Spleen (tissue), 11 donors: Measurements from ENCODE around the gene ZNF804A. TPM values are rescaled to one million over a fixed set of nuclear protein-coding genes. Genes with fewer than 3 reads are reported as not detected.

Experiments used
- DNase-seq: peaks from one replicate; pipeline ENCODE4 v3.0.0-alpha.2; 2020
- H3K27ac ChIP-seq, 8 donors: fragments of 200-600 bp; sonication (generic) in 7 of 8; 1 replicate in 4 of 8; 2 replicates in 4 of 8; pipeline versions ENCODE4 v1.5.0 to v1.8.0; 2016 to 2021; ENCODE audit warnings: inconsistent platforms in 4 of 8, mild to moderate bottlenecking in 4 of 8, moderate library complexity in 1 of 8
- H3K27me3 ChIP-seq, 7 donors: fragments of 200-600 bp; sonication (generic) in 6 of 7; replicated peaks in 1 of 7; 1 replicate in 4 of 7; 2 replicates in 3 of 7; pipeline versions ENCODE4 v1.5.0 to v1.8.0; 2016 to 2021; ENCODE audit warnings: inconsistent platforms in 3 of 7, mild to moderate bottlenecking in 1 of 7
- H3K36me3 ChIP-seq, 6 donors: fragments of 200-600 bp; sonication (generic) in 5 of 6; 1 replicate in 4 of 6; 2 replicates in 2 of 6; pipeline versions ENCODE4 v1.5.0 to v1.8.0; 2016 to 2021; ENCODE audit warnings: inconsistent platforms in 2 of 6
- H3K4me1 ChIP-seq, 6 donors: fragments of 200-600 bp; sonication (generic) in 5 of 6; 1 replicate in 3 of 6; 2 replicates in 3 of 6; pipeline versions ENCODE4 v1.5.0 to v1.8.0; 2016 to 2021; ENCODE audit warnings: inconsistent platforms in 3 of 6
- H3K4me3 ChIP-seq, 8 donors: fragments of 200-600 bp; sonication (generic) in 7 of 8; 1 replicate in 4 of 8; 2 replicates in 4 of 8; pipeline versions ENCODE4 v1.5.0 to v1.8.0; 2016 to 2021; ENCODE audit warnings: inconsistent platforms in 4 of 8, mild to moderate bottlenecking in 4 of 8, moderate library complexity in 2 of 8
- H3K9me3 ChIP-seq, 8 donors: fragments of 200-600 bp; sonication (generic) in 7 of 8; 1 replicate in 4 of 8; 2 replicates in 4 of 8; pipeline versions ENCODE4 v1.5.0 to v1.8.0; 2016 to 2021; ENCODE audit warnings: inconsistent platforms in 4 of 8
- POLR2A ChIP-seq, 3 donors: fragments of 450-650 bp; IDR thresholded peaks; one replicate each; pipeline ENCODE4 v1.5.1; 2017; ENCODE audit warnings: antibody characterized with exemption in 3 of 3, mild to moderate bottlenecking in 1 of 3
- POLR2AphosphoS5 ChIP-seq, 3 donors: sonication (generic); formaldehyde crosslinking; IDR thresholded peaks; one replicate each; pipeline ENCODE4 v1.5.1; 2017; ENCODE audit warnings: antibody characterized with exemption in 3 of 3
- WGBS, 5 donors: extraction: QIAGEN DNeasy Blood & Tissue Kit in 3 of 5; methylation state at CpG; one replicate each; pipeline versions ENCODE4 v1.1.5 to v1.1.7; 2013 to 2018; 5-methylcytosine and 5-hydroxymethylcytosine counted together
- intact Hi-C: fragments of 100-400 bp; cut with DNase I; formaldehyde crosslinking; loops from one replicate; pipeline ENCODE4 v1.15.0; 2023; ENCODE audit warnings: low total_unique reads
- polyA plus RNA-seq, 3 donors: library from polyadenylated mRNA; stranded (reverse); fragments of 200-250 nt; gene quantifications; one replicate each; pipeline ENCODE4 v1.2.1, GENCODE V29; 2013
- total RNA-seq, 7 donors: library from RNA; depleted of rRNA in 3 of 7; stranded (reverse); fragments of >200 nt in 3 of 7; fragmentation: NEBNext Ultra II Directional in 4 of 7; extraction: Animal tissue kit (Norgen Biotek cat#: 25700) in 4 of 7; gene quantifications; one replicate each; pipeline versions ENCODE4 v1.1.0 to v1.2.1, GENCODE V29; 2016 to 2021
- TF ChIP-seq, protein P1 (sequence below), 11 experiments: fragments of 200-600 bp in 7 of 11; fragments of 450-650 bp in 4 of 11; sonication (generic) in 4 of 11; IDR thresholded peaks in 8 of 11; conservative IDR thresholded peaks in 3 of 11; 1 replicate in 7 of 11; 2 replicates in 4 of 11; pipeline versions ENCODE4 v1.4.0 to v1.8.0; 2016 to 2021; ENCODE audit warnings: antibody characterized with exemption in 11 of 11, inconsistent platforms in 4 of 11, mild to moderate bottlenecking in 1 of 11
- donor health status: healthy with polysubstance abuse.
- donor health status: DM: no; HTN: no; CAD: no; lungs with moderate emphysema.
- donor health status: DM: no; HTN: no; CAD: no.
- donor health status: Bipolar disorder and iron deficiency.
- donor health status: healthy.
- donor health status: DM: no; HTN: no; CAD: no.
- donor health status: DM: yes; HTN: yes; CAD: no.

Gene ZNF804A
- total and polyA plus RNA-seq, 10 donors = 0.21 to 1.8 (median 0.41) TPM

GRCh38 chr2:184859187-184859586, 260.9 kb downstream of the ZNF804A start:
- Histone ChIP-seq H3K27ac (no peak overlapping the region), H3K36me3 (no peaks in the 10 kb centered on the region), H3K4me3 (no peak overlapping the region), H3K4me1 (no peaks in the 10 kb centered on the region), H3K27me3 (no peaks in the 10 kb centered on the region), H3K9me3 (peaks cover 0 to 66% (median 46%) of the 10 kb centered on the region in 8 donors)
- intact Hi-C loops = no loop called here
- no peak for DNase-seq
- TF ChIP-seq POLR2A (IDR thresholded peaks at IDR 0.05) (no peak), POLR2AphosphoS5 (IDR thresholded peaks at IDR 0.05) (no peak)
- TF ChIP-seq, protein P1, sequence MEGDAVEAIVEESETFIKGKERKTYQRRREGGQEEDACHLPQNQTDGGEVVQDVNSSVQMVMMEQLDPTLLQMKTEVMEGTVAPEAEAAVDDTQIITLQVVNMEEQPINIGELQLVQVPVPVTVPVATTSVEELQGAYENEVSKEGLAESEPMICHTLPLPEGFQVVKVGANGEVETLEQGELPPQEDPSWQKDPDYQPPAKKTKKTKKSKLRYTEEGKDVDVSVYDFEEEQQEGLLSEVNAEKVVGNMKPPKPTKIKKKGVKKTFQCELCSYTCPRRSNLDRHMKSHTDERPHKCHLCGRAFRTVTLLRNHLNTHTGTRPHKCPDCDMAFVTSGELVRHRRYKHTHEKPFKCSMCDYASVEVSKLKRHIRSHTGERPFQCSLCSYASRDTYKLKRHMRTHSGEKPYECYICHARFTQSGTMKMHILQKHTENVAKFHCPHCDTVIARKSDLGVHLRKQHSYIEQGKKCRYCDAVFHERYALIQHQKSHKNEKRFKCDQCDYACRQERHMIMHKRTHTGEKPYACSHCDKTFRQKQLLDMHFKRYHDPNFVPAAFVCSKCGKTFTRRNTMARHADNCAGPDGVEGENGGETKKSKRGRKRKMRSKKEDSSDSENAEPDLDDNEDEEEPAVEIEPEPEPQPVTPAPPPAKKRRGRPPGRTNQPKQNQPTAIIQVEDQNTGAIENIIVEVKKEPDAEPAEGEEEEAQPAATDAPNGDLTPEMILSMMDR (IDR thresholded peaks at IDR 0.05 in 8 of 11, conservative IDR thresholded peaks at IDR 0.05 in 3 of 11) = no peak

DNA sequence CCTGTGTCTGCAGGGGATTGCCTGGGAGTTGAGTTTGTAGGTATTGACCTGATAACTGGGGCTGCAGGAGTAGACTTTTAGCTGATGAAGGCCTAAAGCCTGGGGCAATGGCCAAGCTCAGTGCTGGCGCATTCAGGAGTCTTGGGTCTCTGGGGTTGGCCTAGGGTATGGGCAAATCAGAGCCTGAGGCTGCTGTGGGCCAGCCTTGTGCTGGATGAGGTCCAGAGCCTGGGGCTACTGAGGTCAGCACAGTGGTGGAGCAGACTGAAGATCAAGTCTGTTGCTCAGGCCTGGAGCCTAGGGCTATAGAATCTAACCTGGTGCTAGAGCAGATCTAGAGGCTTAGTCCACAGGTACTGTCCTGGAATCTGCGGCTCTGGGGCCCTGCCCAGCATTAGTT, 262.4 kb downstream of the ZNF804A start:
- TF ChIP-seq POLR2AphosphoS5 (IDR thresholded peaks at IDR 0.05) (no peak), POLR2A (IDR thresholded peaks at IDR 0.05) (no peak)
- TF ChIP-seq, protein P1 (IDR thresholded peaks at IDR 0.05 in 8 of 11, conservative IDR thresholded peaks at IDR 0.05 in 3 of 11) = no peak
- Histone ChIP-seq H3K4me1 (no peaks in the 10 kb centered on the region), H3K9me3 (peaks cover 0 to 64% (median 44%) of the 10 kb centered on the region in 8 donors), H3K36me3 (no peaks in the 10 kb centered on the region), H3K27ac (no peak overlapping the region), H3K27me3 (no peaks in the 10 kb centered on the region), H3K4me3 (no peak overlapping the region)
- no peak for DNase-seq
- intact Hi-C loops = no loop called here
- 84 to 95% (median 93%) methylated on average over 2 of the region's 2 CpGs for WGBS, 5 donors

DNA sequence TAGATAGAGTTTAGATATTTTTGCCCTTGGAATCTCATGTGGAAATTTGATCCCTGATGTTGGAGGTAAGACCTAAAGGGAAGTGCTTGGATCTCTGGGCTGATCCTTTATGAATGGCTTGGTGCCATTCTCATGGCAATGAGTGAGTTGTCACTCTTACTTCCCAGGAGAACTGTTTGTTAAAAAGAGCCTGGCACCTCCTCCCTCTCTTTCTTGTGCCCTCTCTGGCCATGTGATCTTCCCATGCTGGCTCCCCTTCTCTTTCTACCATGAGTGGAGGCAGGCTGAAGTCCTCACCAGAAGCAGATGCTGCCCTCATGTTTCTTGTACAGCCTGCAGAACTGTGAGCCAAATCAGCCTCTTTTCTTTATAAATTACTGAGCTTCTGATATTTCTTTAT, 276.9 kb downstream of the ZNF804A start:
- no peaks in the 10 kb centered on the region for H3K36me3 ChIP-seq
- DNase-seq = no peak
- no peaks in the 10 kb centered on the region for H3K9me3 ChIP-seq
- intact Hi-C loops = no loop called here
- no peak overlapping the region for H3K27ac ChIP-seq
- no peaks in the 10 kb centered on the region for H3K27me3 ChIP-seq
- H3K4me3 ChIP-seq = no peak overlapping the region
- no peak for TF ChIP-seq POLR2A (IDR thresholded peaks at IDR 0.05)
- TF ChIP-seq, protein P1 (IDR thresholded peaks at IDR 0.05 in 8 of 11, conservative IDR thresholded peaks at IDR 0.05 in 3 of 11) = no peak
- no peaks in the 10 kb centered on the region for H3K4me1 ChIP-seq

- H3K27ac ChIP-seq = no peak overlapping the region
- DNase-seq = no peak
- no peak overlapping the region for H3K4me3 ChIP-seq
- no peaks in the 10 kb centered on the region for H3K27me3 ChIP-seq
- intact Hi-C loops = no loop called here
- H3K4me1 ChIP-seq = no peaks in the 10 kb centered on the region
- TF ChIP-seq POLR2A (IDR thresholded peaks at IDR 0.05) = no peak
- peaks cover 0 to under 1% (median 0%) of the 10 kb centered on the region in 8 donors for H3K9me3 ChIP-seq
- no peaks in the 10 kb centered on the region for H3K36me3 ChIP-seq
These were observed 277.6 kb downstream of the ZNF804A start for GRCh38 chr2:184875911-184876310.

DNA sequence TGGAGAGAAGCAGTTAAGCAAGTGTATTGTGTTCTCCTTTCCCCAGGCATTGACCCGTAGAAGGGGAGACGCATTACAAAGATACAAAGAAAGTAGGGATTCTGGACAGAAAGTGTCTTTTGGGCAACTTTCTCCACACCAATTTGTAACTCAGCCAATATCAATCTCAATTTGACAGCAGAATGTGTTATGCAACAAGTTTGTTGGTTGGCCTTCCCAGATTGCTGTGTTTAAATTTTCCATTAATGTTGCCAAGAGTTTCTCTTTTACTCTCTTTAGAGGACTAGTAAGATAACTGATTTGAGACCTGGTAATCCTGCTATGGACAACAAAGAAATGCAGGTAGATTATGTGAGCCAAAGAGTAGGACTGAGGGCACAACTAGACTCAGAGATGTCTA, 279.6 kb downstream of the ZNF804A start:
- no peaks in the 10 kb centered on the region for H3K4me1 ChIP-seq
- WGBS, 5 donors = 91 to 98% (median 95%) methylated on average over 2 of the region's 2 CpGs
- intact Hi-C loops = no loop called here

More for the DNA sequence above, 279.6 kb downstream of the ZNF804A start:
- no peaks in the 10 kb centered on the region for H3K27me3 ChIP-seq
- H3K4me3 ChIP-seq = no peak overlapping the region
- H3K36me3 ChIP-seq = no peaks in the 10 kb centered on the region
- peaks cover 0 to 14% (median 3%) of the 10 kb centered on the region in 8 donors for H3K9me3 ChIP-seq
- H3K27ac ChIP-seq = no peak overlapping the region
- DNase-seq = no peak
- TF ChIP-seq POLR2AphosphoS5 (IDR thresholded peaks at IDR 0.05) = no peak
